B cell (primary cell): ENCODE measurements around the gene PYY. TPM values are rescaled to one million over a fixed set of nuclear protein-coding genes. Genes with fewer than 3 reads are reported as not detected.

Experiments
- ATAC-seq: fragments of 200-7000 bp; cut with Tn5 transposase; one replicate; pipeline ENCODE4 v1.10.0; 2021; ENCODE audit warnings: low read depth, mild to moderate bottlenecking, moderate number of reproducible peaks, moderate library complexity
- CTCF ChIA-PET: fragments of 350-600 bp; sonication (Branson Sonifier 250); formaldehyde crosslinking; loops from one replicate; lab custom pipeline; 2021; ENCODE audit warnings: antibody characterized with exemption, inconsistent platforms; lab: Charles Lee
- POLR2A ChIA-PET: fragments of 350-600 bp; sonication (Branson Sonifier 250); formaldehyde crosslinking; loops from one replicate; lab custom pipeline; 2021; ENCODE audit warnings: antibody characterized with exemption; lab: Charles Lee
- DNase-seq: peaks from one replicate; pipeline ENCODE4 v3.0.0; 2013
- H2AFZ ChIP-seq: 2 replicates; pipeline ENCODE4 v1.6.1; 2012; ENCODE audit warnings: mild to moderate bottlenecking, low read depth, low read length; ENCODE audit not compliant: insufficient read depth, poor library complexity, severe bottlenecking
- H3K27ac ChIP-seq, 2 donors: 1 replicate in 1 of 2; 2 replicates in 1 of 2; pipeline ENCODE4 v1.5.1; 2012 to 2013; ENCODE audit warnings: low read length in 2 of 2, mild to moderate bottlenecking in 2 of 2, moderate library complexity in 1 of 2
- H3K27me3 ChIP-seq, 4 experiments: fragments of 200-600 bp in 1 of 4; sonication (generic) in 1 of 4; replicated peaks in 1 of 4; 1 replicate in 2 of 4; 2 replicates in 2 of 4; pipeline versions ENCODE4 v1.6.1 to v1.7.0; 2013 to 2016; ENCODE audit warnings: low read length in 3 of 4, mild to moderate bottlenecking in 2 of 4, mixed read lengths in 1 of 4, moderate library complexity in 1 of 4; ENCODE audit not compliant: insufficient read depth in 4 of 4, control insufficient read depth in 3 of 4; ENCODE audit errors: control extremely low read depth in 1 of 4
- H3K36me3 ChIP-seq, 2 experiments: replicated peaks in 1 of 2; 1 replicate in 1 of 2; 2 replicates in 1 of 2; pipeline versions ENCODE4 v1.6.1 to v1.7.1; 2013; ENCODE audit warnings: low read length in 1 of 2; ENCODE audit not compliant: insufficient read depth in 2 of 2, control insufficient read depth in 1 of 2; ENCODE audit errors: control extremely low read depth in 1 of 2, extremely low read depth in 1 of 2
- H3K4me1 ChIP-seq, 2 donors: fragments of 200-600 bp in 1 of 2; sonication (generic) in 1 of 2; 1 replicate in 1 of 2; 2 replicates in 1 of 2; pipeline versions ENCODE4 v1.5.1 to v1.6.1; 2013 to 2017; ENCODE audit warnings: low read length in 2 of 2; ENCODE audit not compliant: control insufficient read depth in 2 of 2, insufficient read depth in 2 of 2
- H3K4me2 ChIP-seq: replicated peaks from 2 replicates; pipeline ENCODE3; 2012; ENCODE audit warnings: mild to moderate bottlenecking, low read depth, low read length; ENCODE audit not compliant: poor library complexity, severe bottlenecking
- H3K4me3 ChIP-seq, 5 experiments: fragments of 200-600 bp in 1 of 5; sonication (generic) in 1 of 5; 1 replicate in 3 of 5; 2 replicates in 2 of 5; pipeline versions ENCODE4 v1.5.1 to v1.7.0; 2011 to 2016; ENCODE audit warnings: low read length in 4 of 5, mild to moderate bottlenecking in 4 of 5, low read depth in 2 of 5, control low read depth in 1 of 5, moderate library complexity in 1 of 5; ENCODE audit not compliant: insufficient read depth in 1 of 5; ENCODE audit errors: control extremely low read depth in 1 of 5, extremely low read depth in 1 of 5
- H3K79me2 ChIP-seq: fragments of 200-600 bp; sonication (generic); one replicate; pipeline ENCODE4 v1.6.0; 2016; ENCODE audit warnings: low read length; ENCODE audit not compliant: control insufficient read depth, insufficient read depth
- H3K9ac ChIP-seq: fragments of 200-600 bp; sonication (generic); 2 replicates; pipeline ENCODE4 v1.6.1; 2017; ENCODE audit warnings: mild to moderate bottlenecking, low read length, moderate library complexity
- H3K9me3 ChIP-seq, 3 donors: one replicate each; pipeline versions ENCODE4 v1.6.1 to v1.7.1; 2013; ENCODE audit warnings: low read length in 2 of 3; ENCODE audit not compliant: control insufficient read depth in 2 of 3, insufficient read depth in 1 of 3; ENCODE audit errors: control extremely low read depth in 1 of 3
- H4K20me1 ChIP-seq: 2 replicates; pipeline ENCODE4 v1.6.0; 2012; ENCODE audit warnings: mild to moderate bottlenecking, low read length; ENCODE audit not compliant: insufficient read depth, control insufficient read depth, poor library complexity, severe bottlenecking
- H3K27ac Mint-ChIP-seq: one replicate; pipeline ENCODE4 v1.8.0; 2021; ENCODE audit warnings: mixed read lengths
- H3K27me3 Mint-ChIP-seq: one replicate; pipeline ENCODE4 v1.8.0; 2021; ENCODE audit warnings: mixed read lengths
- H3K4me1 Mint-ChIP-seq: one replicate; pipeline ENCODE4 v1.8.0; 2021; ENCODE audit warnings: mixed read lengths
- H3K4me3 Mint-ChIP-seq: one replicate; pipeline ENCODE4 v1.8.0; 2021; ENCODE audit warnings: mixed read lengths
- H3K9me3 Mint-ChIP-seq: one replicate; pipeline ENCODE4 v1.8.0; 2022; ENCODE audit warnings: mixed read lengths; ENCODE audit not compliant: insufficient read depth
- CTCF ChIP-seq: fragments of 200-600 bp; IDR thresholded peaks from one replicate; pipeline ENCODE4 v1.8.0; 2022; ENCODE audit warnings: antibody characterized with exemption, mild to moderate bottlenecking
- EZH2 ChIP-seq: IDR thresholded peaks from 2 replicates; pipeline ENCODE4 v1.6.1; 2012; ENCODE audit warnings: borderline replicate concordance, low read depth, mild to moderate bottlenecking, moderate library complexity, low read length; ENCODE audit not compliant: insufficient read depth, poor library complexity, severe bottlenecking
- WGBS: methylation state at CpG from one replicate; pipeline ENCODE4 v1.1.5; 2013; ENCODE audit warnings: missing lambda C conversion rate; ENCODE audit not compliant: insufficient coverage; 5-methylcytosine and 5-hydroxymethylcytosine counted together
- intact Hi-C: fragments of 100-400 bp; cut with micrococcal nuclease; formaldehyde crosslinking; loops from one replicate; pipeline ENCODE4 v1.10.0; 2022
- polyA plus RNA-seq: library from polyadenylated mRNA; depleted of rRNA; stranded (reverse); fragments of >200 nt; gene quantifications from 2 replicates; pipeline ENCODE4 v1.2.3, GENCODE V29; 2012
- total RNA-seq, 2 donors: library from RNA; stranded (reverse); fragments of 120-200 nt in 1 of 2; gene quantifications; 1 replicate in 1 of 2; 2 replicates in 1 of 2; pipeline versions ENCODE4 v1.2.3 to v1.2.4, GENCODE V29; 2013 to 2022

PYY gene
- total and polyA plus RNA-seq, 2 donors (not counting 1 experiment from before 2014, with no cell fraction given) = 0.19 TPM; not detected in 1

- 80% methylated on average over 8 of the region's 10 CpGs for WGBS
- no peak overlapping the region for H3K27ac Mint-ChIP-seq
- ATAC-seq (no peak), DNase-seq (no peak)
- peaks cover 33% of the 10 kb centered on the region for H3K27me3 Mint-ChIP-seq
- no peaks in the 10 kb centered on the region for H3K36me3 ChIP-seq
- H3K4me3 ChIP-seq = no peak overlapping the region
- no peaks in the 10 kb centered on the region for H4K20me1 ChIP-seq
- H3K79me2 ChIP-seq = no peaks in the 10 kb centered on the region
- no peak overlapping the region for H3K27ac ChIP-seq
- intact Hi-C loops = no loop called here
- POLR2A ChIA-PET = no interaction called here
- H3K9me3 ChIP-seq = no peaks in the 10 kb centered on the region
- no peak overlapping the region for H2AFZ ChIP-seq
- TF ChIP-seq EZH2 (no peak), CTCF (no peak)
- no peak overlapping the region for H3K4me3 Mint-ChIP-seq
- H3K4me2 ChIP-seq = no peak overlapping the region
- peaks cover 11 to 18% of the 10 kb centered on the region in 2 donors for H3K4me1 ChIP-seq
- CTCF ChIA-PET = interaction anchor here (2.6 kb wide), 1 partner anchor 11 kb away, joined by 10 read pairs; no protein-coding TSS in a partner anchor
- H3K9me3 Mint-ChIP-seq = no peaks in the 10 kb centered on the region
- peaks cover 16% of the 10 kb centered on the region for H3K4me1 Mint-ChIP-seq
- H3K9ac ChIP-seq = no peak overlapping the region
- peaks cover 0 to 23% (median 0%) of the 10 kb centered on the region in 4 experiments for H3K27me3 ChIP-seq
Measured at GRCh38 chr17:43920500-43921095, 33.1 kb downstream of the PYY start.

- WGBS = 56% methylated on average over 10 of the region's 13 CpGs
- no peaks in the 10 kb centered on the region for H3K9me3 ChIP-seq
- H3K9ac ChIP-seq = peak overlapping the region; percentile 66
- H3K36me3 ChIP-seq = no peaks in the 10 kb centered on the region
- TF ChIP-seq CTCF = no peak
- TF ChIP-seq EZH2 = no peak
- POLR2A ChIA-PET = no interaction called here
- ATAC-seq (no peak), DNase-seq (no peak)
- Mint-ChIP-seq H3K27me3 (peaks cover 11% of the 10 kb centered on the region), H3K4me1 (peaks cover 16% of the 10 kb centered on the region), H3K27ac (peak overlapping the region; percentile 26), H3K9me3 (no peaks in the 10 kb centered on the region), H3K4me3 (peak overlapping the region; percentile 86)
- H2AFZ ChIP-seq = peak overlapping the region; percentile 90
- peak overlapping the region; percentile 95 for H3K4me2 ChIP-seq
- H4K20me1 ChIP-seq = no peaks in the 10 kb centered on the region
- intact Hi-C loops = no loop called here
- H3K4me1 ChIP-seq = peaks cover 11 to 18% of the 10 kb centered on the region in 2 donors
- no peak overlapping the region for H3K27ac ChIP-seq
- H3K79me2 ChIP-seq = no peaks in the 10 kb centered on the region
- peaks cover 0 to 4% (median 0%) of the 10 kb centered on the region in 4 experiments for H3K27me3 ChIP-seq
- H3K4me3 ChIP-seq = peak overlapping the region in 4 of 5 experiments; percentile 52 to 68 (median 65)
- CTCF ChIA-PET = interaction anchor here (0.6 to 2.6 kb wide), 3 partner anchors 8 to 68 kb away, joined by 3 to 10 read pairs (median 3); no protein-coding TSS in a partner anchor
Measured at GRCh38 chr17:43918026-43918389, 35.7 kb downstream of the PYY start.
